NCI-H526 treated with DMSO at 0.1 percent for 48 hours (cell line): ENCODE results near the gene KCTD12.

ENCODE experiments used
- DNase-seq: peaks from one replicate; lab custom pipeline; 2025; lab: John Stamatoyannopoulos, UW

The KCTD12 gene

GRCh38 chr13:76887076-76887563, 915 bp upstream of the KCTD12 start:
- DNase-seq: peak; percentile 72

DNA sequence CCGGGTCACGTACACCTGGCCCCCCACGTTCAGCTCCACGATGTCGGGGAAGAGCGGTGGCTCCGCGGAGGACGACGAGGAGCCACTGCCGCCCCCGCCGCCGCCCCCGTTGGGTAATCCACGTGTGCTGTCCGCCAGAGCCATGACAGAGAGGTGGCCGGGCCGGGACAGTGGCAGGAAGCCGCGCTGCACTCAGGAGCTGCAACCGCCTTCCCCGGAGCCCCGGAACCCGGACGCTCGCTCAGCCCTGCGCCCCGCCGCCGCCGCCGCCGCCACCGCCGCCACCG, 257 bp downstream of the KCTD12 start:
- DNase-seq: no peak

DNA sequence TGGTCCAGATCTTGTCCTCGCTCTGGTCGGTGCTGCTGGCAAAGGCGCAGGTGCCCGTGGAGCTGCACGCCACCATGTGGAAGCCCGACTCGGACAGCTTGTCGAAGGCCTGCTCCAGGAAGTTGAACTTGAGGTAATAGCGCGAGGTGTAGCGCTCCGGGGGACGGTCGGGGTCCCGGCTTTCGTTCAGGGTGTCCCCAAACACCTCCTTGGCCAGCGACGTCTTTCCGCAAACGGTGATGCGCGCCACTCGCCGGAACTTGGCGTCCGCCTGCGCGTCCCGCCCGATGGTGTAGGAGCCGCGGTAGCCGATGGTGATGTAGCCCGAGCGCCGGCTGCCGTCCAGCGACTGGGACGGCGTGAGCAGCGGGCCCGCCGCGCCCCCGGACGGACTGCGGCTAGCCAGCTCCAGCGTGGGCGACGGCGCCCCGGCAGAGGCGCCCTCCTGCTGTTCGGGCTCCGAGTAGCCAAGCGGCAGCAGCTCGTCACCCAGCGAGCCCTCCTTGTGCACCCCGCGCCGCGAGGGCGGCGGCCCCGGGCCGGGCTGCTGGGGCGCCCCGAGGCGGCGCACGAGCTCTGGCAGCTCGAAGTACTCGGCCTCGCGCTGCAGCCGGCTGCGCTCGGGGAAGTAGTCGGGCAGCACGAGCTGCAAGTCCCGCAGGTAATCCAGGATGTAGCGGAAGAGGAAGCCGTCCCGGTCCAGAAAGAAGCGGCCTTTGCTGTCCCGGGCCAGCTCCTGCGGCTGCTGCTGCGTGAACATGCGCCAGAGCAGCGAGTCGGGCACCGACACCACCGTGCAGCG, 801 bp downstream of the KCTD12 start:
- DNase-seq: peak; percentile 71

GRCh38 chr13:76884907-76885202, 1.4 kb downstream of the KCTD12 start:
- DNase-seq: no peak

DNA sequence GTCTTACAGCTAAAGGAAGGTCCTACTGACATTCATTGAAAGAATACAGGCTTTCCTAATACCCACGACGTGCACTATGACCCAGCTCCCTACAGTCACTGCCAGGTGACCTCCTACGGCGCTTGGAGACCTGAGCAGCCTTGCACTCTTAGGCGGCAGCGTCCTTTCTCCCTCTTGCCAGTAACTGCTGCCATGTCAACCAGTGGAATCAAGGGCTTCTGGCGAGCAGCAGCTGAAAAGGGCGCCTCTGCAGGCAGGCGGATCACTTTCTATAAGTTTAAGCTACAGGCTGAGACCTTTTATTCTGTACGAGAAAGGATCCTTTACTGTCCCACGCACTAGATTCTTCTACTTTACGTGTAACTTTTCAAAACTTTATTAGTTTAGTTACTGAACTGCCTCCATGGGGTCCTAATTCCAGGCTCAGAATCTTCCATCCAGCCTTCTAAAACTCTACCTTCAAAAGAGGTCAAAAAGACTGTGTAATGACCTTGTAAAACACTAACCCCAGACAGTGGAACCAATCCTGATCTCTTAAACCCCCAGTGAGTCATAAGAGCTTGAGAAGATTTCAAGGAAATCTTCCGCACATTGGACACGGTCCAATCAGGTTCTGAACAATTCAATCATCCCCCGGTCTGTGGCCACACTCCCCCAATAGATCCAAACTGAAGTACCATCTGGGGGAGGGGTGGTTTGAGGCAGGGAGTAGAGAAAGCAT, 1.9 kb downstream of the KCTD12 start:
- DNase-seq: no peak

- no peak for DNase-seq
These were observed 3.0 kb downstream of the KCTD12 start for GRCh38 chr13:76883236-76883635.

DNA sequence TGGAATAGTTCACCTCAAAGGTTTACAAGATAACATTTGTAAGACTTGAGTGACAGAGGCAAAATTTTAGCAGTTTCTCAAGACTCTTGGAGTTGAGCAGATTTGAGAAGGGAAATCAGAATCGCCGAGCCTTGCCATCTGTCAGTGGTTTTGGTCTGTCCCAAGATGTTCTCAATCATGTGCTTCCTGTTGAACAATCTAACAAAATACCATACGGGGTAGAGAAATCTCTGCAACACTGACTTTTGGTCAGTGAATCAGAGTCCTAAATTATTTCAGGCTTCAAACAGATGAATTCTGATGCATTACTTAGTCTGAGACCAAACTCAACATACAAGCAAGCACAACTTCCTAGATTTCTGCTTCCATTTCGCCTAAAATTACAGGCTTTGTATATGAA, 3.8 kb downstream of the KCTD12 start:
- DNase-seq: no peak

GRCh38 chr13:76879883-76880270, 6.3 kb downstream of the KCTD12 start:
- DNase-seq: no peak

DNA sequence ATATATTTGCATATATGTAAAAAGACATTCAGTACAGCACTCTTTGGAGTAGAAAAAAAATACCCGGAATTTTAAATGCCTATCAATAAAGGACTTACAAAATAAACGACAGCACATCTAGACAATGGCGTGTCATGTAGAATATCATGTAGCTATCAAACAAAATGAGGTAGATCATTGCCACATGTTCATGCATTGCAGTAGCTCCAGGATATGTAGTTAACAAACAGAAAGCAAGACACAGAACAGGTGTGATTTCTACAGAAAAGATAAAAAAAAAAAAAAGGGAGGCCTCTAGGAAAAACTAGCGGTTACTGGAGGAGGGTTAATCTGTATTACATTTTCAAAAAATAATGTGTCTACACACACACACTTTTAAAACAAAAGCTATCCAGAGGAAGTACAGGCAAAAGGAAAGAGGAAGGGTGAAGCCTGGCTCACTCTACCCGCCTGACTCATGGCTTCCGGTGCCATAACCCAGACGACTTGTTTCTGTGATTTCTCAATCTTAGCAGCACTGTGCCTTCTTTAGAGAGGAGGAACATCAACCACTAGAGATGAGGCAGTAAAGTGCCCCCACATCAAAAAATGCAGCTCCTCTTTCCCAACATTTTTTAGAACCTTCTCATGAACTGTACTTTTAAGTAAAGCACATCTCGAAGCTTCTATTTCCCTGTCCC, 6.9 kb downstream of the KCTD12 start:
- no peak for DNase-seq

DNA sequence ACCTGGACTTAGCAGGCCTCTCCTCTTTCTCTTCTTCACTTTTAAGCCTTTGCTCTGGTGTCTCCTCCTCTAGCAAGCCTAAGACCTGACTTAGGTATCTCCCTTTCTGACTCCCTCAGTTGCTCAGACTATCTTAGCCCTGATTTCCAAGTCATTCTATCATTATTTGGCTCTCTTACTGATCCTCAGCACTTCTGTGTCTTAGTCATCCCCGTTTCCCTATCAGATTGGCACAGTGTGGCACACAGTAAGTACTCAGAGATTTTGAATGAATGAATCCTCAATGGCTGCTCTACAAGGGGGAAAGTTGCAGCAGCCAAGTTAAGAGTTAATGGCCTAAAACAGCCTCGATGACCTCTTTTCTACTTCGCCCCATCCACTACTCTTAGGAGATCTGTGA, 8.2 kb downstream of the KCTD12 start:
- DNase-seq: no peak

DNA sequence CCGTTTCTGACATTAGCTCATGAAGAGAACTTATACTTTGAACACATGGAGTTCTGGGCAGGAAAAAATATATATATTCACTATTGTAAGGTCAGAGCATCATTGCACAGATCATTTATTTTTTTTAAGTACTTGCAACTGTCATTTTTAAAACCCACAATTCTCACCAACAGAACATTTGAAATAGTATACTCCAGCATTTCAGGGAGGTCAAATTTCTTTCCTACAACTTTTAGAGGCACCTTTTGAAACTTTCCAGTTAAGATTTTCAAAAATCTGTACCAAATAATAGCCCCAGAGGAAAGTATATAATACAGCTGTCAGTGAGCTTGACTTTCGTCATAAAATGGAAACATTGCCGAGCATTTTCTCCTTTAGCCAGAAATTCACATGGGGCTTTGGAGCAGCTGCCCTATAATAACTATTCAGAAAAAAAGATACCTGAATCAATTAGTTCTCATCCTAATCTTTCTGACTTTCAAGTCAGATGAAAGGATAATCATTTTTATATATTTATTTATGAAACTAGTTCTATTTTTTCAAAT, 10.9 kb downstream of the KCTD12 start:
- DNase-seq: no peak

- DNase-seq: no peak
These were observed 11.7 kb downstream of the KCTD12 start for GRCh38 chr13:76874479-76874878.

DNA sequence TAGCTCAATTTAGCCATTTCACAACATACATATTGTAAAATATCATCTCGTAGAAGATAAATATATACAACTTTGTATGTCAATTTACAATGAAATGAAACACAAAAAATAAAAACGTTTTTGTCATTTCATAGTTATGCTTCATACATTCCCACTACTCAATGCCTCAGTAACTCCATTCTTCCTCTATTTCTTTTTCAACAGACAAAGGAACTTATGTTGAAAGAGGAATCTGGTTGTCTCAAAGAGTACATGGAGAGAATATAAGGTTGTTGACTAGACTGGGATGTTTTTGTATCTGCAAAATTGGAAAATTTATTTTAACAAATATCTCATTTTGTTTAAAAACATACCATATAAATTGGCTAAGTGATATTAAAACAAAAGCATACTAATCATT, 12.8 kb downstream of the KCTD12 start:
- DNase-seq: no peak

- DNase-seq: peak; percentile 20
These were observed 13.5 kb downstream of the KCTD12 start for GRCh38 chr13:76872675-76873074.

GRCh38 chr13:76871432-76871831, 14.8 kb downstream of the KCTD12 start:
- no peak for DNase-seq

DNA sequence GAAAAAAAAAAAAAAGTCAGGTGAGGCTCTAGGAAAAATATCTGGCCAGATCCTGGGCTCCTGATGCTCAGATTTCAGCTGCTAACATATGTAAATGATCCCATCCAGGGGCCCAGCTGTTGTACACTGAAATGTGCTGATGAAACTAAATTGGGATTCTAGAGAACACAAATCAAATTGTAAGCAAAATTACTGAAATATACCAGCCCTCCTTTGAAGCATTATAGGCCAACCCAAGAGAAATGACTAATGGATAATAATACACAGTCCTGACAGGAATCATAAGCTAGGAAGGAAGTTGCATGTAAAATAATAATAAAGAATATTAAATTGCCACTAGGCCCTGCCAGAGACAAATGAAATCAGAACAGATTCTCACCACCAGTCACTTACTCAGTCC, 17.8 kb downstream of the KCTD12 start:
- DNase-seq: peak; percentile 37

- DNase-seq: no peak
These were observed 20.2 kb downstream of the KCTD12 start for GRCh38 chr13:76865996-76866503.

DNA sequence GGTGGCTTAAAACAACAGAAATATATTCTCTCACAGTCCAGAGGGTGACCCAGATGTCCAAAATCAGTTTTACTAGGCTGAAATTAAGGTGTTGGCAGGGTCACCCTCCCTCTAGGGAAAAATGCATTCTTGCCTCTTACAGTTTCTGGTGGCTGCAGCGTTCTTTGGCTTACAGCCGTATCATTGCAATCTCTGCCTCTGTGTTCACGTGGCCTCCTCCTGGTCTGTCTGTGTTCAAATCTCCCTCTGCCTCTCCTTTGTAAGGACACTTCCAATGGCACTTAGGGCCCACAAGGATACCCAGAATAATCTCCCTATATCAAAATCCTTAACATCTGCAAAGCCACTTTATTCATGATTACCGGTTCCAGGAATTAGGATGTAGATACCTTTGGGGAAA, 21.1 kb downstream of the KCTD12 start:
- no peak for DNase-seq

DNA sequence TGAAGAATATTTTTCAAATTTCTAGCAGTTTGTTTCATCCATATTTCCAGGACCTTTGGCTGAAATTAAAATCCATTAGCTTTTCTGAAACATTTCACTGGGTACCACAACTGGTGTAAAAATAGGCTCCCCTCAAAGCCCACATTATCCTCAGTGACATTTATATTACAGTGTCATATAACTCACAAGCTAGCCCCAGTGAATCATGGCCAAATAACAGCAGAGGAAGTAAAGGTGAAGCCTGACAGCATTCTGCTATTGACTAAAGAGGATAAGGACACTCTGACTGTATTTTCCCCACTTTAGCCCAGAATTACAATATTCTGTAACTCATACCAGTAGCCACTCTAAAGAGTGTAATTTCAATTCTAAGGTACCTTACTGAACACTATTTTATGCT, 21.9 kb downstream of the KCTD12 start:
- DNase-seq: no peak

GRCh38 chr13:76863022-76863421, 23.2 kb downstream of the KCTD12 start:
- DNase-seq: no peak

- DNase-seq: no peak
These were observed 24.3 kb downstream of the KCTD12 start for GRCh38 chr13:76861859-76862258.

DNA sequence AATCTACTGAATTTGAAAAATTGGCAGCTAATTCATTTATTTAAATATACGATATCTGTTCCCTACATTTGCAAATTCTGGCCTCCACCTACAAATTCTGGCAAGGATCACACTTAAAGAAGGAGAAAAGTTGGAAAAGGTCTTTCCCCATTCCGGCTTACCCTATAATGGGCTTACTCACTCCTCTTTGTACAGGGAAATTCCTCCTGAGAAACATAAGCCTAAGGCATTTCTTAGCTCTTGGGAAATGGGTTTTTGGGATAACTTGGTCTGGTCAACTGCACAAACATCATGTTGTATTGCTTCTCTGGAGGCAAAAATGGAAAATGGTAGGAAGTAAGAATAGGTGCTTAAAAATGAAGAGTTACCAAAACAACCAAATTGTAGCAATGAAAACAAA, 25.5 kb downstream of the KCTD12 start:
- no peak for DNase-seq

GRCh38 chr13:76854894-76855293, 31.3 kb downstream of the KCTD12 start:
- DNase-seq: no peak
